Measurements from ENCODE around the gene OPRL1.
A peak's percentile ranks its signal among the peaks of the same experiment; 100 is the strongest.

OPRL1 gene

DNA sequence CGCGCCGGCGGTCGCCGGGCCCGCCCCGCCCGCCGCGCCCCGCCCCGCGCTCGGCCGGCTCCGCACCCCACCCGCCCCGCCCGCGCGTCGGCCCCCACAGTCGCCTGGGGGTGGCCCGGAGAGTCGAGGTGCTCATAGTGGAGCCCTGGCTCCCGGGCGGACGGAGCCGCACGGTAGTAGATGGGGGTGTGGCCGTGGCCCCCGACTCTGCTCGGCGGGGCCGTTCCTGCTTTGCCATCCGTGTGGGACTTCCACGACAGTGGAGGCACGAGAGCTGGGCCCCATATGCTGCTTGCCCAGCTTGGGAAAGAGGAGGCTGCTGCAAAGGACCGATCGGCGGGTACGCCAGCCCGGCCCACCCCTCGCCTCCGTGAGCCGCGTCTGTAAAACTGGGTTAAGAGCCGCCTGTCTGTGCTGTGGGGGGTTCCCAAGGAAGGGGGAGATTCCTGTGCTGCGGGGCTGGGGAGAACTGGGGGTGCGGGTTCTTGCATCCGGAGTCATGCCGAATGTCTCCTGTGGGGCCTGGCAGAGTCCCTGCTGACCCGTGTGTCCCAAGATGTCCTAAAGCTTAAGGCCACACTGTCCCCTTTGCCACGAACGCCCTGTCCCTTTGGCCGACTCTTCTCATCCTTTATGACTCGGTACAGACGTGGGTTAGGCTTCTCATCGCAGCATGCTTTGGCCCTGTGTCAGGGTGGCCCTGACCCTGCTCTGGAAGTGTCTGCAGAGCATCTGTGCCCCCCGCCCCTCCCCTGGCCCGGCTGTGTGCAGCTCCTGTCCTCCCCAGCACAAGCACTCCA lies at the start of gene OPRL1:
Gene OPRL1 (plus strand): TSS at position 70 of the 800 bp plus-strand sequence. CDS start 12,639 bp downstream, outside the sequence.
- DNase-seq = peak in 1 of 2 experiments; percentile 47

DNA sequence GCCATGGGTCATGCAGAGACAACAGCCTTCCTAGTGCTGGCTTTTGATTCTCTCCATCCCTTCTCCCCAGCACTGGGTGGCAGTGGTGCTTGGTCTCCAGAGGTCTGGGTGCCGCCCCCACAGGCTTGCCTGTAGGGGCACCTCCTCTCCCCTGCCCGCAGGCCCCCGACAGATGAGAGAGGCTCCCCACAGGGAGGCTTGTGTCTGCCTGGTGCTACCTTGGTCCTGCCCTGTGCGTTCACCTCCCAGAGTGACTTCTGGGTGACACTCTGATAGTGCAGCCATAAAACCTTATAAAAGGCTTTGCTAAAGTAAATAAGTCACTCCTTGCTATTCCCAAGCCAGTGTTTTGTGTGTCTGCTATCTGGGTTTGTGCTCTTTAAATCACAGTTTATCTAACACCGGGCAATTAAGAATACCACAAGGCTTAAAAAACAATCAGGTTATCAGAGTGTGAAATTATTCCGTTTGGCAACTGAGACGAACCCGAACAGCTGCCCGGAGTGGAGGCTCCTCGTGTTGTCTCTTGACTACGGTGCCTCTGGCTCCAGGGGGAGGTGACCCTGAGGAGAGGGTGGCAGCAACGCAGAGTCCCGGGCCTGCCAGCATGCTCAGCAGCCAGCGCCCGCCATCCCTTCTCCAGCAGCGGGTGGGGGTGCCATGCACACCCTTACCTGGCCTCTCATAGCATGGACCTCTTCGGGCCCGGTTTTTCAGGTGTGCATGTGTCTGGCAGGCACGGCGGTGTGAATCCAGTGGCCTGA lies 49.3 kb upstream of the OPRL1 start:
- no peak for DNase-seq

DNA sequence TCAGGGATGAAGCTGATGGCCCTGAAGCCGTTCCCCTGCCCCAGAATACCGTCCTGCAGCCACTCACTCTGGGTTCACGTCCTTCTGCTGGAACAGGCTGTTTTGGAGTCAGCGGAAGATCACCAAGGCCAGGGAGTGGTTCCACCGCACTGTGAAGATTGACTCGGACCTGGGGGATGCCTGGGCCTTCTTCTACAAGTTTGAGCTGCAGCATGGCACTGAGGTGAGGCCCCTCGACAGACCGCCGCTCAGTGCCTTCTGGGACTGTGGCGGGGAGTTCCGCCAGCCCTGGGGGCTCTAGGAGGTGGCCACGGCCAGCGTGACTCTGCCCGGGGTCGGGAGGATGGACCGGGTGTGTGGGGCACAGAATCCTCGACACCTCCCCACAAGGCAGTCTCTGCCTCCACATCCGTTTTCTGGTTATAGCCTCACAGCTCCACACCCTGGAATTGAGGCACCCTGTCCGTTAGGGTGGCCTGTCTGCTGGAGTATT lies 48.0 kb upstream of the OPRL1 start:
- no peak for DNase-seq

DNA sequence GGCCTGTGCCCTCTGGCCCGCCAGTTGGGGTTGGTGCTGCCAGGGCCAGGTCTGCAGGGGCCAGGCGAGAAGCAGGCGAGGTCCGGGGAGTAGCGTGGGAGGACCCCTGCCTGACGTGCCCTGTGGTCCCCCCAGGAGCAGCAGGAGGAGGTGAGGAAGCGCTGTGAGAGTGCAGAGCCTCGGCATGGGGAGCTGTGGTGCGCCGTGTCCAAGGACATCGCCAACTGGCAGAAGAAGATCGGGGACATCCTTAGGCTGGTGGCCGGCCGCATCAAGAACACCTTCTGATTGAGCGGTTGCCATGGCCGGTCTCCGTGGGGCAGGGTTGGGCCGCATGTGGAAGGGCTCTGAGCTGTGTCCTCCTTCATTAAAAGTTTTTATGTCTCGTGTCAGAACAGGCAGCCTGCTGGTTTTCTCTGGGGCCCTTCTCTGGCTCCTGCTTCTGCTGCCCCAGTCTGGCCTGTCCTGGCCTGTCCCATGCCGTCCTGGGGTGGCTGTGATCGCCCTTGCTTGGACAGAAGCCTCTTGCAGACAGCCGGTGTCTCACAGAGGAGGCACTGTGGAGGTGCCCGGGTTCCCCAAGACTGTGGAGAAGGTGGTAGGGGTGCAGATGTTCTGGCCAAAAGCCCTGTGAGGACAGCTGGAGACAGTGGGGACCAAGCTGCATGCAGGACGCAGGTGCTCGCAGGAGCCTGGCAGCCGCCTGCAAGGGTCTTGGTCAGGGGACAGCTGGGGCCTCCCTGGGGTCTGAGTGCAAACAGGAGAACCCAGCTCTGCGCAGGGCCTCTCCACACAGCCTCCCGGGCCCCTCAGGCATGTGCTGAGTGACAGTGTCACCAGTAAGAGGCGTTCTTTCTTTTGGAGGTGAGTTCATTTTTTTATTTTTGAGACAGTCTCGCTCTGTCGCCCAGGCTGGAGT lies 46.9 kb upstream of the OPRL1 start:
- DNase-seq = no peak

DNA sequence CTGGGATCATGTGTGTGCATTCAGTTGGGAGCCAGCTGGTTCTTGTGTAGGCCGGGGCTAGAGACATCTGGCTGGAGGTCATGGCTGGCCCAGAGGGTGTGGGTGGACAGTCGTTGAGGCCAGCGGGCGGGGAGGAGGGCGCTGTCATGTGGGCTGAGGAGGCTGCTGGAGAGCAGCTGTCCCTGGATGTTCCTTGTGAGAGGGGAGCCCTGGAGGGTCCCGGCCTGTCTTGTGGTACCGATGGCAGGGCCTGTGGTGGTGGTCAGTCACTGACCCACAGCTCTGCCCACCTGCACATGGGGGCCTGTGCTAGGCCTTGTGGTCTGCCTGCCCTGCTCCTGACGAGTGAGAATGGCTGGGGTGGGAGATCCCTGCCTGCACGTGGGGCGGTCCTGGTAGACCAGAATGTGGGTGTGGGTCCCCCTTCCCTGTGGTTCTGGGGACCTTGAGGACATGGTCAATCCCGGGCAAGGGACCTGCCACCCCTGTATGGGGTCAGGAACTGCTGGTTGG lies 45.8 kb upstream of the OPRL1 start:
- no peak for DNase-seq

DNA sequence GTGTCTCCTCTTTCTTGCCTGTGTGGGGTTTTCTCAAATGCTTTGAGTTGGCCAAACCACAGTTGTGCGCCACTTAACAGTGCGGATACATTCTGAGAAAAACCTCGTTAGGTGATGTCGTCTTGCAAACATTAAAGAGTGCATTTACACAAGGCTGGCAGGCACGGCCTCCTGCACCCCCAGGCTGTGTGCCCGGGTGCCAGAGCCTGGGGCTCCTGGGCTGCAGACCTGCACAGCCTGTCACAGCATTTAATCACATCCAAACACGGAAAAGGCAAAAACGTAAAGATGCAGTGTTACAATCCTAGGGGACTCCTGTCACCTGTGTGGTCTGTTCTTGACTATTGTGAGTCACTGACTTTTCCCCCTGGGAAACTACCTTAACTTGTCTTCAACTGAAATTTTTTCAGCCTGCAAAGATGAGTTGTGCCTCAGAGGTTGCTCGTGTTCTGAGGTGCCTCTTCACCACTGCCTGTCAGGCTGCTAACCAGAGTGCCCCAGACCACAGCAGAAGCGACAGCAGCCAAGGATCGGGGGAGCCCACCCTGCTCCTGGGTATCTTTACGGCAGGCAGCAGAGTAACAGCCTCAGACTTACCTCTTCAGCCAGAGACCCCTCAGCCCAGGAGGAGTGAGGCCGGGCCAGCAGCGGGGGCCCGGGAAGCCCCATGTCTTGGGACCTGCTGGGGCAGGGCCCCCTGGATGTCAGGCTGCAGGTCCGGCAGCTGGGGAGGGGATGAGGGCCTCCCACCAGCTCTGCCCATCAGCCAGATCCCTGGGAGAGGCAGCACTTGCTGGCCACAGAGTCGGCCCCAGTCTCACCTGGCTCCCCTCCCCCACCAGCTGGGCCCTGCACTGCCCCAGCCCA lies 44.6 kb upstream of the OPRL1 start:
- DNase-seq = no peak

DNA sequence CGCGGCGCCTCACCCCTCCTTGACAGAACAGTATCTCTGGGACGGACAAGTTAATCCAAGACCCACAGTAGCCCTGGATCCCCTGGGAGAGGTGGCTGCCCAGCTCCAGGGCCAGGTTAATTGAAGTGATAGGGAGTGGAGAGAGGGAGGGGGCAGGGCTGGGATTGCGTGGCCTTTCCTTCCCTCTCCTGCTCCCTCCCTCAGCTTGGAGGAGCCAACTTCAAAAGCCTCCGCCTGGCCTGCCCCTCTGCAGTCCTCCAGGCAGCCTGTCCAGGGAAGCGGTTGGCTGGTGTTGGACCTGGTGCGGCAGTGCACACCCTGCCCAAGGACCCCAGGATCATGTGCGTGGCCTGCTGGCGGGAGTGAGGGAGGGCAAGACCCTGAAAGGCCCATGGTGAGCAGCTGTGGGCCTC lies 43.9 kb upstream of the OPRL1 start, which contains the start of gene C20orf204:
Gene C20orf204 (plus strand): TSS at position 250 of the 413 bp plus-strand sequence. CDS start 142 bp downstream, at position 392.
- no peak for DNase-seq

DNA sequence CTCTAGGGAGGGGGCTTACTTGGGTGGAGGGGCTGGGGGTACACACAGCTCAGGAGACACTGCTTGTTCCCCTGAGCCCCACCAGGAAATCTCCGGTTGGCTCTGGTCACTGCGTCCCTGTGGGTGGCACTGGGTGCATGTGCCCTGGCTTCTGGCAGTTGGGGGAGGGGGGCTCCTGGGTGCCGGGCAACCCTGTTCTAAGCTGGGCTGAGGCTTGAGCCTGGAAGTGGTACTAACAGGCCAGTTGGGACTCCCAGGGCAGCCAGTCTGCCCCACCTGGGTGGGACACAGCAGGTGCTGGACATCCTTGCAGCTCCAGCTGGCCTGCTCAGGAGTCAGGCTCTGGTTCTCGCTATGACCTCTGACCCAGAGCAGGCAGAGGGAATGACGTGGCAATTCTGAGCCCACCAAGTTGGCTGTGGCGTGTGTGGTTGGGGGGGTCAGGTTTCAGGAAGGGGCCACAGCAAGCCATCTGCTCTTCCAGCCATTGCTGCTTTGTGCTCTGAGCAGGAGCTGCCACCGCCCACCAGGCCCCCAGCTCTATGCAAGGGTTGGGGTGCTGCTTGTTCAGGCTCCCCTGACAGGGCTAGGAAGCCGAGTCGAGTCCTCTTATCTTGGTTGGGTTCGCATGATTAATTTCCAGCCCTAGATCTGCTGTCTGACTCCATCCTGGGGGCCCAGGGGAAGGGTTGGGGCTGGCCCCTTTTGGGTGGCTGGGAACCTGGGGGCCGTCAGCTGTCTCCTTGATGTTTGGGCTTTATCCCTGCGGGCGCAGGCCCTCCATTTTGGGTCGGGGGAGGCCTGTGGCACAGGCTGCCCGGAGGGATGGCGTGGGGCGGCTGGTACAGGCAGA lies 43.3 kb upstream of the OPRL1 start:
- no peak for DNase-seq

DNA sequence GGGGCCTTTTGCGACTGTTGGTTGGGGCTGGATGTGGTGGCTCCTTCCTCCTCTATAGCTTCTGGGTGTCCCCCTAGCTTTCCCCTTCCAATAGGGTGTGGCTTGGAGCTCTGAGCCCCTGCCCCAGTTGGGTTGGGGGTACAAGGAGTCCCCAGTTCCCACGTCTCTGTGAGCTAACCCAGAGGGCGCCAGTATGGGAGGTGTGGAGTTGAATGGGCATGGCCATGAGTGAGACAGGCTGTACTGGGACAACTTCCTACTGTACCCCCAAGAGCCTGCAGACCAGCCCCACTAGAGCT lies 42.7 kb upstream of the OPRL1 start:
- DNase-seq = no peak

DNA sequence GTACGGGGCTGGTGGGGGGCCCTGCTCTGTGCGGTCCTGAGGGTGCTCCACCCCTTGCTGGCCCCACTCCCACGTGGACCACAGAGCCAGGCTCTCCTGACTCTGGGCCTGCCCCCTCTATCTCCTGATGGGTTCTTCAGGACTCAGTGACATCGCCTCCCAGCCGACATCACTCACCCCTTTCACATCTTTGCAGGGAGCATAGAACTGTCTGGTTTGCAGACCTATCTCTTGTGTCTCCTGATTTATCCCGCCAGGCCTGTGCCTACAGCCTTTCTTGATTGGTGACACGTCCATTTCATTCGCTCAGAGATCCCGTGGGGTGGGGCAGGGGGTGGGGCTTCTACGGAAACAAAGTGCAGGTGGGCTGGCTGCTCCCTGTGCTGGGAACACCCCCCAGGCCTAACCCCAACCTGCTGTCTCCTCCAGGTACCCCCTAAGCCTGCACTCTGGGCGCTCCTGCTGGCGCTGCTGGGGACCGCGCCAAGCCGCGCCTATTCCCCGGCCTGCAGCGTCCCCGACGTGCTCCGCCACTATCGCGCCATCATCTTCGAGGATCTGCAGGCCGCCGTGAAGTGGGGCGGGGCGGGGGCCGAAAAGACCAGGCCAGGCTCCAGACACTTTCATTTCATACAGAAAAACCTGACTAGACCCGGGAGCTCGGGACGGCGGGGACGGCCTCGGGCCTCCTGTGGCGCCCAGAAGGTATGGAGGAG lies 42.2 kb upstream of the OPRL1 start:
- DNase-seq = no peak

DNA sequence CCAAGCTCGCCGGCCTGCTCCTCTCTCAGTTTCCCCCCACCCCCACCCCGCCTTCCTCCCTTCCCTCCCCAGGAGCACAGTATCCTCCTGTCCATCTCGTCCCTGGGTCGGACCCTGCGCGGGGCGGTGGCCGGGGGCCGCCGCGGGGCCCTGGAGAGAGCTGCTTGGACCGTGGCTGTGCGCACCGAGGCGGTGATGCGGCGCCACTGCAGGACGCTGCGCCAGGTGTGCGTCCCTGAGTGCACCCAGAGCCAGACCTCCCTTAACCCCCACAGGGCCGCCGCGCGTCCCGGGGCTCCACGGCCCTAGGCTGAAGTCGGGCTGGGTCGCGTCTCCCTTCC lies 41.7 kb upstream of the OPRL1 start:
- no peak for DNase-seq

DNA sequence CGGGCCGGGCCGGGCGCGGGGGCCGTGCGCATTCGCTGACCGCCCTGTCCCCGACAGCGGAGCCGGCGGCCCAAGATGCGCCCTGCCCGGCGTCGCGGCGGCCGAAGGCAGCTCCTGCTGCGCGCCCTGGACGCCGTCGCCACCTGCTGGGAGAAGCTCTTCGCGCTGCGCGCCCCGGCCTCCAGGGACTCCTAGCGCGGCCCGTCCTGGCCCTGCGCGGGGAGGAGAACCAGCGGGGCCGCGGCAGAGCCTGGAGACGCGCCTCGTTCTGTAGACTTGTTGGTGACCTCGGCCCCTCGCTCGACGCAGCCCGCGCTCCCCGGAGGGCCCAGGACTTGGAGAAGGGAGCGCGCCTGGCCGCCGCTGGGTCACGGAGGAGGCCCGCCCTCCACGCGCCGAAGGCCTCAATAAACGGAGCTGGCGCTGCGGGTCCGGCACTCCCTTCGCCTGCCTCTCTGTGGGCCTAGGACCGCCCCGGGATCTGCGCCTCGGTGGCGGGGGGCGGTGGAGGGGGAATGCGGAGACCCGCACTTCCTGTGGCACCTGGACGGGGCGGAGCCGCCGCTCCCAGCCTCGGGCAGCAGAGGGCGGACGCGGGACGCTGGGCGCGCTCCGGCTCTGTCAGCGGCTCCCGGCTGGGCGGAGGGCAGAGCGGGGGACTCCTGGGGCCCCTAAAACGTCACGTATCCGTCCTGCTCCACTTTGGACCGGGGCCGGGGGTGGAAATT lies 41.2 kb upstream of the OPRL1 start:
- DNase-seq = peak; percentile 40 to 54

DNA sequence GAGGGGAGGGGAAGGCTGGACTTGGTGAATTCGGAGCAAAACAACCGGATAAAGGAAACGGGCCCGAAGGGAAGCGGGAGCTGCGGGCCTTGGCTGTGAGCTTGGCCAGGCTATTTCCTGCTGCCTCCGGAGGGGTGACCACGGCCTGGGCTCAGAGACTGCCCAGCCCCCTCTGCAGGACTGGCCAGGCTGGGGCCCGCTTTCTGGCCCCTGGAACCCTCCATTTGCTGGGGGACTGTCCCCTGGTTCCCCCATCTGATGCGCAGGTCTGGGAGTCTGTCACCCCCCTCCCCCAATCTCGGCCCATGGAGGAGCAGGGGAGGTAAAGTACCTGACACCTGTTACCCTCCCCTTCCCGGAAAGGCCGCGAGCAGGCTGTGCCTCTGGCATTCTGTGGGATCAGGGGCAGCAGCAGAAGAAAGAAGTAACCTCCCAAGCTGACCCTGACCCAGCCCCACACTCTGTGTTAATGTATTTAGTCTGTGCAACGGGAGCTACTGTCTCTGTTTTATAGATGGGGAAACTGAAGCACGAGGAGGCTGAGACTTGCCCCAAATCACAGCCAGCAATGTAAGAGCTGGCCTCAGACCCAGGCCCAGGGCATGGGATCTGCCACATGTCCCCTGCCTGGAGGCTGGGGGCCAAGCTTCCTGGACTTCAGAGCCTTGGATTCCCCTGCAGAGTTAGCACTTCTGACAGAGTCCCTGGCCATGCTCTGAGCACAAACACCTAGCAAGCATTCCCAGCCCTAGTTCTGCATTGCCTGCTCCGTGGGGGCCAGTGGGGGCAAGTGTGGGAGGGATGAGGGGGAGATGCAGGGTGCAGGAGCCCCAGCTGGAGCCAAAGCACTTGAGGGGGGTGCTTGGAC lies 40.4 kb upstream of the OPRL1 start:
- DNase-seq = no peak

DNA sequence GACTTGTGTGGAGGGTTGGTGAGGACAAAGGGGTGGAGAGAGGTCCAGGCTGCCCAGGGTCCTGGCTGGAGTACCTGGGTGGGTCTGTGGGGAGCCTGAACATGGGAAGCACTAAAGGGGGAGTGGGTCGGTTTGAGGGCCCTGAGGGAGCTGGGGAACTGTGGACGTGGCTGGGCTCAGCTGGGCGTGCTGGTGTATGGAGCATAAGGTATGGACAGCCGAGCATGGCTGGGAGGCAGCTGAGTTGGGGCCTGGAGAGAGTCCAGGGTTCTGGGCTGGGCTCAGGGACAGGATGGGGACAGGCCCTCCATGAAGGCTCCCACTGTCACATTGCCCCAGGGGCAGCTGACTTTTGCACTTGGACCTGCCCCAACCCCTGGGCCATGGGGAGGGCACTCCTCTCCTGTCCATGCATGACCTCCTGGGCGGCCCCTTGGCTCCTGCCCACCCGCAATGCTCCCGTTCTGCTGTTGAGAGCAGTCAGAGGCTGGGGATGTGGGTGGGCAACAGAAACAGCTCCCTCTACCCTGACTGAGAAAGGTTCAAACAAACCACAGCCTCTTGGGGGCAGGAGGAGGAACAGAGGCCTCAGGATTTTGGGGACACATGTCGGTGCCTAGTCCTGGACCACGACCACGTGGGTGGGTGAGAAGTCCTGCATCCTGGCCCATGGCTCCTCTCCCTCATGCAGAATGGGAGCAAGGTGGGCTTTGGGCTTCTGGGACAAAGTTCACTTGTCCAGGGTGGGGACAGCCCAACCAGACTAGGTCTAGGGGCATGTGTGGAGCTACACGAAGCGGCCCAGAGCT lies 39.4 kb upstream of the OPRL1 start:
- no peak for DNase-seq

DNA sequence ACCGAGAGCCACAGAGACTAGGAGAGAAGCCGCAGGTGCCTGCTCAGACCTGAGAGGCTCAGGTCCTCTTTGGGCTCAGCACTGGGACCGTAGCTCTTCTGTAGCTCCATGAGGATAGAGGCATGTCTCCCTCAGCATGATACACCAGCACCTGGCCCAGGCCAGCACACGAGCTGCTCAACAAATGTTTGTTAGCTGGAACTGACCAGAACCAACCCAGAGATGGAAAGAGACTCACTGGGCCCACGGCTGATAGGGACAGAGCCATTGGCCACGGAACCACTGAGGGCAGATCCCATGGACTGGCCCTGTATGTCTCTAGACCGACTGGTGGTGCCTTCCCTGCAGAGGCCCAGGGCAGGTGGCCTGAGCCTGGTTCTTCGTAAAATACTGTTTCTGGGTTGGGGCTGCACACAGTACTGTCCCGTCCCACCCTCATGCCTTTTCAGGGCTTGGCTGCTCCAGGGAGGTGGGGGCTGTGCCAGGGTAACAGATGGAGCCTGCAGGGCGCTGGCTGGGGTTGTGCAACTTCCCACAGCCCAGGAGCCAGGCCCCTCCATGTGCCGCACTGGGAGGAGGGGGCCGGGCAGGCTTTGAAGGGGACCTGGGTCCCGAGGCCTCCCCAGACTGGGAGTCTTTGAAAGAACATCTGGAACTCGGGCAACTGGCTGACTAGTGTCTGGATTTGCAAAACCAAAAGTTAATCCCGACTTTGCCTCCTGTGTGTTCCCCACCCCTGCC lies 38.7 kb upstream of the OPRL1 start:
- no peak for DNase-seq

DNA sequence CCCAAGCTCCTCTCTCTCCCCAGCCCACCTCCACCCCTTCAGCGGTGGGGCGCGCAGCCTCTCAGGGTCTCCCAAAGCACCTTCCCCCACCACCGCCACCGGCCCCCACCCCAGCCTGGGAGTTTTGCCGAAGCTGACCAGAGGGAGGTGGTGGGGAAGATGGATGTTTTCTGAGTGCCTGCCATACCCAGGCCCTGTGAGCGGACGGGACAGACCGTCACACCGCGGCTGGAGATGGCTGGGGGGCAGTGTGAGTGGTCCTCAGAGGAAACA lies 38.2 kb upstream of the OPRL1 start:
- DNase-seq = no peak

Measured in Kasumi-1 (cell line).